GM10248 (cell line): Measurements from ENCODE around the gene SC5D.

ENCODE experiments used
- CTCF ChIA-PET: fragments of 300-600 bp; sonication (Branson Sonifier 250); formaldehyde crosslinking; extraction: SDS; loops from one replicate; lab custom pipeline; 2021; ENCODE audit warnings: antibody characterized with exemption; lab: Yijun Ruan, JAX
- POLR2A ChIA-PET: fragments of 350-650 bp; sonication (Branson Sonifier 250); formaldehyde crosslinking; extraction: SDS; loops from one replicate; lab custom pipeline; 2020; ENCODE audit warnings: antibody characterized with exemption; lab: Yijun Ruan, JAX
- DNase-seq: peaks from one replicate; pipeline ENCODE4 v3.0.0; 2012; ENCODE audit errors: extremely low spot score
- TF ChIP-seq, protein P1 (sequence below): IDR thresholded peaks from 2 replicates; pipeline ENCODE4 v1.5.1; 2012; ENCODE audit warnings: mild to moderate bottlenecking, low read depth; ENCODE audit errors: extremely low read depth, missing control alignments, control extremely low read depth

The SC5D gene

GRCh38 chr11:121297872-121298271, 5.3 kb downstream of the SC5D start:
- TF ChIP-seq, protein P1, sequence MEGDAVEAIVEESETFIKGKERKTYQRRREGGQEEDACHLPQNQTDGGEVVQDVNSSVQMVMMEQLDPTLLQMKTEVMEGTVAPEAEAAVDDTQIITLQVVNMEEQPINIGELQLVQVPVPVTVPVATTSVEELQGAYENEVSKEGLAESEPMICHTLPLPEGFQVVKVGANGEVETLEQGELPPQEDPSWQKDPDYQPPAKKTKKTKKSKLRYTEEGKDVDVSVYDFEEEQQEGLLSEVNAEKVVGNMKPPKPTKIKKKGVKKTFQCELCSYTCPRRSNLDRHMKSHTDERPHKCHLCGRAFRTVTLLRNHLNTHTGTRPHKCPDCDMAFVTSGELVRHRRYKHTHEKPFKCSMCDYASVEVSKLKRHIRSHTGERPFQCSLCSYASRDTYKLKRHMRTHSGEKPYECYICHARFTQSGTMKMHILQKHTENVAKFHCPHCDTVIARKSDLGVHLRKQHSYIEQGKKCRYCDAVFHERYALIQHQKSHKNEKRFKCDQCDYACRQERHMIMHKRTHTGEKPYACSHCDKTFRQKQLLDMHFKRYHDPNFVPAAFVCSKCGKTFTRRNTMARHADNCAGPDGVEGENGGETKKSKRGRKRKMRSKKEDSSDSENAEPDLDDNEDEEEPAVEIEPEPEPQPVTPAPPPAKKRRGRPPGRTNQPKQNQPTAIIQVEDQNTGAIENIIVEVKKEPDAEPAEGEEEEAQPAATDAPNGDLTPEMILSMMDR, result no peak
- POLR2A ChIA-PET, result no interaction called here
- no peak for DNase-seq
- CTCF ChIA-PET, result interaction anchor here (1.1 kb wide), 1 partner anchor 17 kb away, joined by 4 read pairs; no protein-coding TSS in a partner anchor

- ChIA-PET POLR2A (no interaction called here), CTCF (no interaction called here)
- TF ChIP-seq, protein P1, result no peak
- DNase-seq, result no peak
These were observed 6.2 kb downstream of the SC5D start for GRCh38 chr11:121298774-121299173.

DNA sequence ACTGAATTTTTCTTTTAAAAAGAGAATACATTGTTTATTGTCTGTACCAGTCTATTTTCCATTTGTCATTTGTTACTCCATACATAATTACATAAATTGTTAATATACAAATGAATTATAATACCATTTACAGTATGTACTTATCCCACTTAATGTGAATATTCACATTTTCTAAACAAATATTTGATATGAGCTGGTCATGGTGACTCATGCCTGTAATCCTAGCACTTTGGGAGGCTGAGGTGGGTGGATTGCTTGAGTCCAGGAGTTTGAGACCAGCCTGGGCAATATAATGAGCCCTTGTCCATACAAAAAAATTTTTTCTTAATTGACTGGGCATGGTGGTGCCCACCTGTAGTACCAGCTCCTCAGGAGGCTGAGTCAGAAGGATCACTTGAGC, 6.8 kb downstream of the SC5D start:
- DNase-seq, result no peak
- TF ChIP-seq, protein P1, result no peak
- POLR2A ChIA-PET, result no interaction called here
- CTCF ChIA-PET, result interaction anchor here (1.2 to 1.9 kb wide), 2 partner anchors 16 to 356 kb away, joined by 3 to 4 read pairs; no protein-coding TSS in a partner anchor

DNA sequence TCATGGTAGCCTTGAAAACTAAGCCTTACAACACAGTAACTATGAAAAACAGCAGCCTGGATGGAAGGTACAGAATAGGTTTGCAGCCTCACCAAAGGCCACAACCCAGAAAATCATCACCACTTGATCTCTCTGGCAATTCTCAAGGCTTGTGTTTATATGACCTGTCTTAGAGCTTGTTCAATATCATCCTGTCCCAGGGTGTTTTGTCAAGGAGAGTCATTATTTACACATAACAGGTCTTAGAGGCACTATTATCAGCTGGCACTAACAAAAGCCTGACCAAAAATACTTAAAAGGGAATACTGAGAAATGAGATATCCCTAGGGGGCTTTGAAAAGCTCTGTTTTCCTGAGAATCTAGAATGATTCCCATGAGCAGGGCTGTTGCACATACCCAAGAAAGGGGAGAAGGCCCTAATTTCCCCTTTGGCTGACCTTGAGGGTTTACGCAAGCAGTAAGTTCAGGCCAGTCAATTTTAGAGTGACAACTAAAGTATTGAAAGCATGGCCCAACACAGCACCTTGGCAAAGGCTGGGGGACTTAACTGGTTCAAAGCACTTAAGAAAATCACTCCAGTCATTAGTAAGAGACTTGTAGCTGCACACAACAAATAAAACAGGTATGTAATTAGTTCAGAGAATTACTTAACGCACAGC, 7.9 kb downstream of the SC5D start:
- no peak for DNase-seq
- POLR2A ChIA-PET, result no interaction called here
- TF ChIP-seq, protein P1, result no peak
- CTCF ChIA-PET, result interaction anchor here (0.7 to 1.9 kb wide), 6 partner anchors 15 to 1306 kb away, joined by 3 to 4 read pairs (median 3); no protein-coding TSS in a partner anchor

GRCh38 chr11:121300972-121301699, 8.6 kb downstream of the SC5D start:
- DNase-seq, result no peak
- TF ChIP-seq, protein P1, result no peak
- CTCF ChIA-PET, result interaction anchor here (0.7 to 1.9 kb wide), 6 partner anchors 9 to 1305 kb away, joined by 3 to 4 read pairs (median 3); partner anchors contain the start of gene SC5D
- POLR2A ChIA-PET, result no interaction called here

- CTCF ChIA-PET, result no interaction called here
- no peak for DNase-seq
- POLR2A ChIA-PET, result no interaction called here
- TF ChIP-seq, protein P1, result no peak
These were observed 12.2 kb downstream of the SC5D start for GRCh38 chr11:121304759-121305158.
